Lung (tissue), 12 donors: ENCODE measurements around the gene SLC5A1. TPM values are rescaled to one million over a fixed set of nuclear protein-coding genes. Genes with fewer than 3 reads are reported as not detected.

Experiments
- ATAC-seq: fragments of 200-7000 bp; cut with Tn5 transposase; one replicate; pipeline ENCODE4 v1.9.1; 2020; ENCODE audit warnings: moderate number of reproducible peaks; ENCODE audit not compliant: insufficient read depth, low FRiP score
- DNase-seq, 3 donors: peaks; one replicate each; pipeline ENCODE4 v3.0.0-alpha.2; 2013 to 2017
- H3K27ac ChIP-seq, 2 donors: one replicate each; pipeline ENCODE4 v1.5.1; 2013; ENCODE audit warnings: mild to moderate bottlenecking in 2 of 2, moderate library complexity in 2 of 2, control low read depth in 1 of 2, inconsistent platforms in 1 of 2, low read depth in 1 of 2, low read length in 1 of 2
- H3K27me3 ChIP-seq, 3 donors: one replicate each; pipeline ENCODE4 v1.5.1; 2013; ENCODE audit warnings: low read length in 2 of 3; ENCODE audit not compliant: control insufficient read depth in 3 of 3, insufficient read depth in 3 of 3
- H3K36me3 ChIP-seq, 4 donors: one replicate each; pipeline ENCODE4 v1.5.1; 2013; ENCODE audit warnings: low read length in 4 of 4, mild to moderate bottlenecking in 1 of 4, moderate library complexity in 1 of 4; ENCODE audit not compliant: control insufficient read depth in 4 of 4, insufficient read depth in 4 of 4
- H3K4me1 ChIP-seq, 5 donors: one replicate each; pipeline ENCODE4 v1.5.1; 2013; ENCODE audit warnings: low read length in 5 of 5, mild to moderate bottlenecking in 2 of 5, moderate library complexity in 1 of 5; ENCODE audit not compliant: control insufficient read depth in 5 of 5, insufficient read depth in 5 of 5
- H3K4me3 ChIP-seq: one replicate; pipeline ENCODE4 v1.5.1; 2013; ENCODE audit warnings: mild to moderate bottlenecking, control low read depth, moderate library complexity
- H3K9ac ChIP-seq, 2 donors: one replicate each; pipeline ENCODE4 v1.5.1; 2013; ENCODE audit warnings: low read length in 2 of 2, control low read depth in 1 of 2; ENCODE audit not compliant: insufficient read depth in 1 of 2
- H3K9me3 ChIP-seq, 4 donors: one replicate each; pipeline ENCODE4 v1.5.1; 2013; ENCODE audit warnings: low read length in 3 of 4, mild to moderate bottlenecking in 1 of 4, moderate library complexity in 1 of 4; ENCODE audit not compliant: control insufficient read depth in 4 of 4, insufficient read depth in 3 of 4
- WGBS, 2 donors: extraction: QIAGEN DNeasy Blood & Tissue Kit; methylation state at CpG; one replicate each; pipeline ENCODE4 v1.1.7; 2013; 5-methylcytosine and 5-hydroxymethylcytosine counted together
- polyA plus RNA-seq, 2 donors: library from polyadenylated mRNA; stranded (reverse); fragments of 200-250 nt; gene quantifications; one replicate each; pipeline ENCODE4 v1.2.1, GENCODE V29; 2013
- total RNA-seq, 2 donors: library from RNA; depleted of rRNA in 1 of 2; stranded (reverse); fragments of >200 nt in 1 of 2; gene quantifications; one replicate each; pipeline ENCODE4 v1.2.1, GENCODE V29; 2014 to 2021
- TF ChIP-seq, protein P1 (sequence below): IDR thresholded peaks from 2 replicates; pipeline ENCODE4 v1.5.1; 2012; ENCODE audit warnings: mild to moderate bottlenecking; ENCODE audit errors: control extremely low read depth, extremely low read depth
- donor health status: control.
- donor health status: control.
- donor health status: Bipolar disorder and iron deficiency.
- donor health status: healthy.
- donor health status: DM: yes; HTN: yes; CAD: no.

Gene SLC5A1
- total and polyA plus RNA-seq, 4 donors = 0.35 to 3.5 (median 1.1) TPM

DNA sequence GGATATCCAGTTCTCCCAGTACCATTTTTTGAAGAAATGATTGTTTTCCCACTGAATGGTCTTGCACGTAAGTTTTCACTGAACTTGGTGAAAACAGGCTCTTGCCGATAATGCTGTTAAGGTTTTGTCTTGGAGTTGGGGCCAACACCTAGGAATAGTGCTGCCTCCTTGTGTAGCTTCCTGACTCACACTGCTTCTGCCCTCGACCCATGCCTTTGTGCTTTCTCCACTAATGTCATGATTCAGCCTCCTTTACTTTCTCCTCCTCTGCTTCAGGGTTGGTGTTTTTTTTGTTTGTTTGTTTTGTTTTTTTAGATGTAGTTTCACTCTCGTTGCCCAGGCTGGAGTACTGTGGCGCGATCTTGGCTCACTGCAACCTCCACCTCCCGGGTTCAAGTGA is 30.2 kb downstream of the SLC5A1 start:
- no peaks in the 10 kb centered on the region for H3K36me3 ChIP-seq
- H3K27me3 ChIP-seq = no peaks in the 10 kb centered on the region
- no peak overlapping the region for H3K4me3 ChIP-seq
- ATAC-seq (no peak), DNase-seq (no peak)
- TF ChIP-seq, protein P1, sequence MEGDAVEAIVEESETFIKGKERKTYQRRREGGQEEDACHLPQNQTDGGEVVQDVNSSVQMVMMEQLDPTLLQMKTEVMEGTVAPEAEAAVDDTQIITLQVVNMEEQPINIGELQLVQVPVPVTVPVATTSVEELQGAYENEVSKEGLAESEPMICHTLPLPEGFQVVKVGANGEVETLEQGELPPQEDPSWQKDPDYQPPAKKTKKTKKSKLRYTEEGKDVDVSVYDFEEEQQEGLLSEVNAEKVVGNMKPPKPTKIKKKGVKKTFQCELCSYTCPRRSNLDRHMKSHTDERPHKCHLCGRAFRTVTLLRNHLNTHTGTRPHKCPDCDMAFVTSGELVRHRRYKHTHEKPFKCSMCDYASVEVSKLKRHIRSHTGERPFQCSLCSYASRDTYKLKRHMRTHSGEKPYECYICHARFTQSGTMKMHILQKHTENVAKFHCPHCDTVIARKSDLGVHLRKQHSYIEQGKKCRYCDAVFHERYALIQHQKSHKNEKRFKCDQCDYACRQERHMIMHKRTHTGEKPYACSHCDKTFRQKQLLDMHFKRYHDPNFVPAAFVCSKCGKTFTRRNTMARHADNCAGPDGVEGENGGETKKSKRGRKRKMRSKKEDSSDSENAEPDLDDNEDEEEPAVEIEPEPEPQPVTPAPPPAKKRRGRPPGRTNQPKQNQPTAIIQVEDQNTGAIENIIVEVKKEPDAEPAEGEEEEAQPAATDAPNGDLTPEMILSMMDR = no peak
- peaks cover 0 to 2% (median 0%) of the 10 kb centered on the region in 4 donors for H3K9me3 ChIP-seq
- no peak overlapping the region for H3K9ac ChIP-seq
- peaks cover 0 to 12% (median 0%) of the 10 kb centered on the region in 5 donors for H3K4me1 ChIP-seq
- WGBS, 2 donors = 84 to 92% methylated on average over 7 of the region's 7 CpGs
- H3K27ac ChIP-seq = no peak overlapping the region

DNA sequence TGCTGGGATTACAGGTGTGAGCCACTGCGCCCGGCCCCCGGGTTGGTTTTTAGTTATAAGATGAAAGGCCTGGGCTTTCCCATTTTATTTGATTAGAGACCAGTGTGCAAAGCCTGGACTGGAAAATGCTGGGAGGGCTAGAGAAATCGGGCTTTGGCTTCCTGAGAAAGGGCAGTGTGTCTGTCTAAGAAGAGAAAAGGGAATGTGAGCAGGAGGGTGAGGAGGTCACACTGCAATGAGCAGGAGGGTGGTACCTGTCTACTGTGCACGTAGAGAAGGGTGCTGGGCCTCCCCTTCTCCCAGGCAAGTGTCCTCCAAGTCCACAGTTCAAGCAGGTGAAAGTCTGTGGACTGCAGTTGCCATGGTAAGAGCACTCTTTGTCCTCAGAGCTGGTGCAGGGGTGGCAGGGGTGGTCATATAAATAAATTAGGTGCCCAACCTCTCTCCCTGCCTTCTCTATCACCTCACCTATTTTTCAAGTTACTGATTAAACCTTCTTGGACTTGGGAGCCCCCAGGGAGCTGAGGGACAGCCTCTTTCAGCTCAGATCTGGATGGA is 30.8 kb downstream of the SLC5A1 start:
- no peak for ATAC-seq
- Histone ChIP-seq H3K36me3 (no peaks in the 10 kb centered on the region), H3K27ac (no peak overlapping the region), H3K9ac (no peak overlapping the region), H3K27me3 (no peaks in the 10 kb centered on the region), H3K9me3 (peaks cover 0 to 2% (median 0%) of the 10 kb centered on the region in 4 donors), H3K4me1 (peaks cover 0 to 13% (median 0%) of the 10 kb centered on the region in 5 donors), H3K4me3 (no peak overlapping the region)
- TF ChIP-seq, protein P1 = no peak
- 73 to 81% methylated on average over 5 of the region's 5 CpGs for WGBS, 2 donors
- DNase-seq = peak in 1 of 3 donors; percentile 6

DNA sequence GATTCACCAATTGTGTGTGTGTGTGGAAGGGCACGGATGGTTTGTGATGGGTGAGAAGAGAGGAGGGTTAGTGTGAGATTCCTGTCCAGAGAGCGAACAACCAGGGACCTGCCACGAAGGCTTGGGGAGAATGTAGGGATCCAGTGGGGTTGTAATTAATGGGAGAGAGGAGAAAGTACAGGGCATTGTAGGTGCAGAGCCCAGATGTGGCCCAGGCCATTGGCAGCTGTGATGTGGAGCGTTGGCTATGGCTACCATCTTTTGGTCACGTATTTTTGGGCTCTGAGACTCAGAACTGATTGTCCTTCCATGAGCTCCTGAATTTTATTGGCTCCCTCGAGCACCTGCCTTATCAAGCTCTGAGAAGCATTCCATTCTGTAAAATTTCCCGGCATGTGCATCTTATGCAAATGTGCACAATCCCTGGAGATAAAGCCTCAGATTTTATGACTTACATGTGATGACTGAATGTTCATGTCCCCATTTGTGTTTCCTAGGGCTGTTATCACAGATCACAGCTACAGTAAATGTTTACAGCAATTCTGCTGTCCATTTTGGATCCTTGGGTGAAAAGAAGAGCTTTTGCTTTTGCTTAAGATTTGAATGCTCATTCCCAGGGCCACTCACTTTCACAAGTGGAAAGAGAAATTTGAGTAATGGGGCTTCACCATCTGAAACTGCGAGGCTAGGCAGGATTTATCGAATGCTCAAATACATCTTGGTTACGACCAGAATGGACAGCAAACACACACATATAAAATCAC is 33.1 kb downstream of the SLC5A1 start:
- ATAC-seq = no peak
- H3K4me1 ChIP-seq = peaks cover 0 to 15% (median 0%) of the 10 kb centered on the region in 5 donors
- H3K9me3 ChIP-seq = peaks cover 0 to 2% (median 0%) of the 10 kb centered on the region in 4 donors
- no peaks in the 10 kb centered on the region for H3K27me3 ChIP-seq
- peak overlapping the region in 1 of 2 donors; percentile 46 for H3K27ac ChIP-seq
- no peak overlapping the region for H3K9ac ChIP-seq
- TF ChIP-seq, protein P1 = no peak
- H3K36me3 ChIP-seq = no peaks in the 10 kb centered on the region
- no peak for DNase-seq
- H3K4me3 ChIP-seq = no peak overlapping the region
- 78 to 85% methylated on average over 10 of the region's 10 CpGs for WGBS, 2 donors
